HPDE6-E6E7 (cell line): ENCODE measurements around the gene POLE3.
A peak's percentile ranks its signal among the peaks of the same experiment; 100 is the strongest.
"Not testable (repeated sequence)": the region's sequence is repeated elsewhere in the genome, so short reads cannot be mapped to it uniquely, and the experiment has no call there.

Source experiments
- DNase-seq: peaks from one replicate; pipeline ENCODE4 v3.0.0; 2011; ENCODE audit warnings: missing footprints; ENCODE audit errors: extremely low spot score

POLE3 gene, protein sequence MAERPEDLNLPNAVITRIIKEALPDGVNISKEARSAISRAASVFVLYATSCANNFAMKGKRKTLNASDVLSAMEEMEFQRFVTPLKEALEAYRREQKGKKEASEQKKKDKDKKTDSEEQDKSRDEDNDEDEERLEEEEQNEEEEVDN

DNA sequence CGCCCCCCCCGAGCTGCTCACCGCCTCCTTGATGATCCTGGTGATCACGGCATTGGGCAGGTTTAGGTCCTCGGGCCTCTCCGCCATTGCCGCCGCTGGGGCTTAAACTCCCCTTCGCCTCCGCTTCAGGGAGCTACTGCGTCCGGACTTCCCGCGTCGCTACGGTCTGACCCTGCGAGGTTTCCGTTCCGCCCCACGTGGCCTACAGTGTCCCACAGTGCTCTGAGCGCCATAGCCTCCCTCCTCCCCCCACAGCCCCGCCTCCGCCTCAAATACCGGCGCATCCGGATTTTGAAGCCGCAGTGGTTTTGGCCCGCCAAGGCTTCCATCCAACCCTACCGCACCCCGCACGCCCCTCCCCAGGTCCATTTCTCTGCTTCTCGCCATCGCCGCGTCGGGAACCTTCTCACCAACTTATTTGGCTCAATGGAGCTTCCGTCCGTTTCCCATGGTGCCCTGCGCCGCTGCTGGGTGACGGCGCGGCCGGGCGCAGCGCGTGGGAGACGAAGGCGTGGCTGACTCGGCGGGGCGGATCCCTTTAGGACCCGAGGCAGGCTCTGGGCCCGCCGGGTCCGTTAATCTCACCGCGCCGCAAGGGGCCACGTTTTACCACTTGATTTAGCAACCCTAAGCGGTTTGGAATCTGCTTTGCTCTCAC, at the start of gene POLE3, which contains the start of gene C9orf43:
POLE3 (minus strand) TSS at position 469 of the 658 bp plus-strand sequence; CDS start at position 87, 382 bp downstream.
C9orf43 (plus strand) TSS at position 541 of the 658 bp plus-strand sequence. CDS start 2,747 bp downstream, outside the sequence.
- peak; percentile 94 for DNase-seq

DNA sequence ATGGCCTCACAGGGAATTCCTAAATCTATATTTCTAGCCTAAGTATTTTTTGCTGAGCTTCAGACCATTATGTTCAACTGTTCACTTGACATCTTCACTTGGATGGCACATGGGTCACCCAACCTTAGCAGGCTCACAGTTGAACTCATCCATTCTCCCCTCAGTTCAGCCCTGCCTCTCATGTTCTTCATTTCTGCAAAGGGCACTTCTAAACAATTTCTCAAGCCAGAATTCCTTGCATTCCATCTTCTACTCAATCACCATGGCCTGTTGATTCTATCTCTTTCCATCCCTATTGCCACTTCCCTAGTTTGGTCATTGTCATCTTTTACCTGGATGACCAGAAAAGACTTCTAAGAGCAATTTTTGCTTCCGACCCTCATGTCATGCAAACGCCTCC, 45.8 kb upstream of the POLE3 start:
- DNase-seq: no peak

DNA sequence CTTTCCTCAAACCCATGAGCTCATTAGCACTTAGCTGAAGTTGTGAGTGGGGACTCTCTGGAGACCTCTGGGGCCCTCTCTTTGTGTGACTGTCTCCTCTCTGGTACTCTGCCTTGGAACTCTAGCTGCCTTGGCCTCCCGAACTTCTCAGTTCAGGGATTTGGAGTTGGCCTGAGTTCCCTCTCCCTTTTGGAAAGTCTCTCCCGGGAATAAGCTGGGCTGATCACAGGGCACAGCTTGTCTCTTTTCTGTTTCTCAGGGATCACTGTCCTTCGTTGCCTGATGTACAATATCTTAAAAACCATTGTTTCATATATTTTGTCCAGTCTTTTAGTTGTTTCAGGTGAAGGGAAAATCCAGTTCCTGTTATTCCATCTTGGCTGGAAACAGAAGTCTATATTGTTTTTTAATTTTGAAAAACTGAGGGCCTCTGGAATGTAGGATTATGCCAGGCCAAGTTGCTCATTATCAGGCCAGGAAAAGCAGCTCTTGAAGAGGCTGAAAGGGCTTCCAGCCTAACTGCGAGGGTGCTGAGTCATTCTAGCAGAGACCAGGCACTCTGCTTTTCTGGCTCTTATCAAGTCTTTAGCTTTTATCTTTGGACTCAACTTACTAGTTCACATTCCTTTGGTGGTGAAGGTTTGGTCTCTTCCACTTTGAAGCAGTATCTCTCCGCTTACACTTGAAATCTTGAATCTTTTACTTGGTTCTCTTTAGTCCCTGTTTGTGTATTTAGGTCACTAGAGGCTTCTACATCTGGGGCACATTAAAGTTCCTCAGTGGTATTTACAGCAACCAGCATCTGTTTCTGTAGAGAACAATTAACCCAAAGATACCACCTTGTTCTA, 44.7 kb upstream of the POLE3 start:
- no peak for DNase-seq

DNA sequence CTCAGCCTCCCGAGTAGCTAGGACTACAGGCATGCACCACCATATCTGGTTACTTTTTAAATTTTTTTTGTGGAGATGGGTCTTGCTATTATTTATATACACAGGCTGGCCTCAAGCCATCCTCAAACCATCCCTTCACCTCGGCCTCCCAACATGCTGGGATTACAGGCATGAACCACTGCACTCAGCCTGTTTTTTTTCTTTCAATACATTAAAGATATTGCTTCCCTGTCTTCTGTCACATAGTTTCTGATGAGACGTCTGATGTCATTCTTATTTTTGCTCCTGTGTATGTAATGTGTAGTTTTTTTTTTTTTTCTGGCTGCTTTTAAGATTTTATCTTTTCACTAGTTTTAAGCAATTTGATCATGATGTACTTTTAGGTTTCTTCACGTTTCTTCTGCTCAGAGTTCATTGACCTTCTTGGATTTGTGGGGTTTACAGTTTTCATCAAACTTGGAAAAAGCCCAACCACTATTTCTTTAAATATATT, 41.7 kb upstream of the POLE3 start:
- no peak for DNase-seq

DNA sequence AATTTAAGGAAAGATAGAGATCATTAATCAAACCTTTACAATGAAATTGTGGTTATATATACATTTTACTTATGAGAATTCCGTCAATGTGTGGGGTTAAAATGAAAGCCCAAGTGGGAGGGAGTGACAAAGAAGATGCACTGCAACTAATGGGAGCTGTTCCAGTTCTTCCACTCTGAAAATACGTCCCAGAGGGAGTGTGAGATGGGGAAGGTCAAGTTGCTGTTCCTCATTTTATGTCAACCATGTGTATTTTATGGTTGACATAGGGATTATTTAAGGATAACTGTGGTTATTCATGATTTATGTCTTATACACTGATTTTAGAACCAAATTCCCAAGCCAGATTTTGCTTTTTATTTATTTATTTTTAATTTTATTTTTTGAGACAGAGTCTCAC, 38.9 kb upstream of the POLE3 start:
- no peak for DNase-seq

DNA sequence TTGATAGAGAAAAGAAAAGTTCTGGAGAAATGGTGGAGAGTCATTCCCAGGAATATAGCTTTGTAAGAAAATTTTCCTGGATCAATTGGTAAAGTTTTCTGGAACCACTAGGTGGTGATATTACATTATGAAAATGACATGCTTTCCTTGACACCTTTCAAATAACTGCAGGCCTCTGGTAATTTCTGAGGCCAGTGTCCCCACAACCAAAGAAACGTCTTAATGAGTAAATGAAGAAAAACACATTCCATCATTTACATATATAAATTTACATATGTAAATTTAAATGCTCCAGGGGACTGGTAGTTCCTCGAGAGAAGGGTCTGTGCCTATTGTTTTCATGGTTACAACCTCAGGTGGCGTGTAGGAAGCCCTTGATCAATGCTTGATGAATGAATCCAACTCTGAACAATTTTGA, 35.9 kb upstream of the POLE3 start:
- peak; percentile 48 for DNase-seq

DNA sequence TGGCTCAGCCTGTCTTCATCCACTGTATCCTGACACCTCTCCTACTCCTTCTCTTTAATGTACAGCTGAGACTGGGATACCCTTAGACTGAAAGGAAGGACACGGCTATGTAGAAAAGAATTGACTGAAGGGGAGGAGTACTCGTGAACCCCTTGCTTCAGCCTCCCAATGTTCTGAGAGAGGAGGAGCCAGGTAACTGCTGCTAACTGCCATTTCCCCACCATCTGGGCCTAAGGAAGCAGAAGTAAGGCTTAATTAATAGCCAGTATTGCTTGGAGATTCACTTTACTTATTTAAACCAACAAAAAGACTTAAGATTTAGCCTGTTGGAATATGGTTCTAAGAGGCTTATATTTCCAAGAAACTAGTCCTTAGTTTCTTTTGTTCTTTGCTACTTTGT, 34.3 kb upstream of the POLE3 start:
- DNase-seq: no peak

DNA sequence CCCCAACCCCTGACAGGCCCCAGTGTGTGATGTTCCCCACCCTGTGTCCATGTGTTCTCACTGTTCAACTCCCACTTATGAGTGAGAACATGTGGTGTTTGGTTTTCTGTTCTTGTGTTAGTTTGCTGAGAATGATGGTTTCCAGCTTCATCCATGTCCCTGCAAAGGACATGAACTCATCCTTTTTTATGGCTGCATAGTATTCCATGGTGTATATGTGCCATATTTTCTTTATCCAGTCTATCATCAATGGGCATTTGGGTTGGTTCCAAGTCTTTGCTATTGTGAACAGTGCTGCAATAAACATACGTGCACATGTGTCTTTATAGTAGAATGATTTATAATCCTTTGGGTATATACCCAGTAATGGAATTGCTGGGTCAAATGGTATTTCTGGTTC, 27.2 kb upstream of the POLE3 start:
- not testable (repeated sequence) for DNase-seq

DNA sequence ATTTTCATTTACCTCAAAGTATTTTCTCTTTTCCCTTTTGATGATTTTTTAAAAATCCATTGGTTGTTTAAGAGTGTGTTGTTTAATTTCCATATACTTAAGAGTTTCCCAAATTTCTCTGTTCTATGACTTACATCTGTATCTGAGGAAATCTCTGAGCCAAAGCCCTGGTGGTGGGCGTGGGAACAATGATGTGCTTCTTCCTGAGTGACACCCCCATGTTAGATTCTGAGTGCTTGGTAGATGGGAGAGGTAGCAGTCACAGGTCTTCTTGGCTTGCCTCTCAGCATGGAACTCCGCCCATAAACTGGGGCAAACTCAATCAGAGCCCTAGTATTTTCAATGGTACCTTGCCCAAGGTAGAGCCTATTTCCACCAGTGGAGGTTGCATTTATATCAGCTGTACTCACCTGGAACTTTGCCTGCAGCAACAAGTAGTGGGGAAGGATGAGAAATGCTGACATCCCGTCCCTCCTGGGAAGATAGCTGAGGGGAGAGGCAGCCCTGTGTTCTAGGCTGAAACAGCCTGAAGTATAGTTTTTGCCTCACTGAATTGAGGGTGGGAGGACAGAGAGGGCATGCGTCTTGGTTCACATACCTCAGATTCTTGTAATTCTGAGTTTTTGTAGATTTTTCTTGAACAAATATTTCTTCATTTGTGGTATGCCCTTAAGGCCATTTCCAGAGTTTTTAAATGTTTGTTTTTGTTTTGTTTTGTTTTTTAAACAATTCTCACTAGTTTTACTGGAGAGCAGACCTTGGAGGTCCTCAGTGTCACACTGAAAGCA, 26.4 kb upstream of the POLE3 start:
- DNase-seq: no peak

DNA sequence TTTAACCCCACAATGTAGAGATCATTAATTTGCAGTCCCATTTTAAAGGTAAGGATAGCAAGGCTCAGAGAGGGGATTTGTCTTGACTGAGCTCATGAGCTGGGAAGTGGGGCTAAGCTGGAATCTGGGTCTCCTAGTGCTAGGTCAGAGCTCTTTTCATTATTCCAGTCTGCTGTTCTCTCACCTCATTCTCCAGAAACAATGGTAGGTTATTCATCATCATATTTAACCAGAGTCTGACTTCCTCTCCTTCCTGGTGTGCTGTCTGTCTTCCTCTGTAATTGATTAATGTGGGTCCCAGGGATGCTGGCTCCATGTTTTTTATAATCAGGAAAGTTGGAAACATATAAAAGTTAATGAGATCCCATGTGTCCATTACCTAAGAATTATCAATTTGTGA, 20.7 kb upstream of the POLE3 start:
- no peak for DNase-seq

DNA sequence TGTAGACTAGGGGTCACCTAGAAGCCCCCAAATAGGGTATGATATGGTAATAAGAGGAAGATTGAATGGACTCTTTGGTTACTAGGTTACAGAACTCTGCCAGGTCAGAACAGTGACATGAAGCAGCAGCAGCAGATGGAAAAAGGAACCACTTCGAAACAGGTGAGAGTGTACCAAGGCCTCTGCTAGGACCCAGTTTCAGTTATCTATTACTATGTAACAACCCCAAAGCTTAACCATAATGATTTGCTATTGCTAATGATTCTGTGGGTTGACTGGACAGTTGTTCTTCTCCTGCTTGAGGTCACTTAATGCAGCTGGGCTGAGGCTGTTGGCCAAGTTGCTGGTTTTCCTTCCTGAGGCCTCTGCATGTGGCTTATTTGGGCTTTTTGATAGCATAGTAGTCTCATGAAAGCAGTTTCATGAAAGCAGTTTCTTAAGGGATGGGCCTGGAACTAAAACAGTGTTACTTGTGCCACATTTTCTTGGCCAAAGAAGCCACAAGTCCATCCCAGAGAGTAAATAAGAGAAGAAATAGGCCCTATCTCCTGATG, 17.7 kb upstream of the POLE3 start:
- DNase-seq: no peak

DNA sequence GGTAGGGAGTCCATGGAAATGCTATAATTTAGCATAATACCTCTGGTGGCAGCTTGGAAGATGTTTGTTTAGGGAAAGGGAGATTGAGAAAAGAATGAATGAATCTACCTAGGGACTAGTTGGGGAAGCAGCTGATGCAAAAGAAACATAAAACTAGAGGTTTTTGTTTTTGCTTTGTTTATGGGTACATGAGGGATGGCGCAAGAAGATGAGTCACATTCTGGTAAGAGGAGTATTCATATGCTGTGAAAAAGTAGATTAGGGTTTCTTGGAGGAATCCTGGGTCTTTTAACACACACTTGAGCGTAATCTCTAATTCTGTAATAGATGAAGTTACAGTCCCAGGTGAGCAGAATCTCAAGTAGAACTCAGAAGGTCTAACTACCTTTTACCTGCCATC, 17.2 kb upstream of the POLE3 start:
- DNase-seq: no peak

DNA sequence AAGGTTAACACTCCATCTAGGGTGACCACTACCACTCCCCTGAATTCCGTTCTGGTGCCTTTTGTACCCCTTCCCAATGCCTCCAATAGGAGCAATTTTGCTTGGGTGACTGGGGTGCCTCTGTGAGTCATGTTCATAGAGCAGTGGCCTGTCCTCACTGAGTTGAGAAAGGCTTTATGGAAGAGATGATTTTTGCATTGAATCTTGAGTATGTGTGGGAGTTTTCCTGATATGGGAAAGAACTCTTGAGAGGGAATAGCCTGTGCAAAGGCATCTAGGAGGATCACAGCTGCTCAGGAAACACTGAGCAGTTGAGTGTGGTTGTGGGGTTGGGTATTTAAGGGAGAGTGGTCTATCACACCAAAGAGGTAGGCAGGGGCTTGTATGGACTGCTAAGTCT, 16.2 kb upstream of the POLE3 start:
- DNase-seq: no peak

DNA sequence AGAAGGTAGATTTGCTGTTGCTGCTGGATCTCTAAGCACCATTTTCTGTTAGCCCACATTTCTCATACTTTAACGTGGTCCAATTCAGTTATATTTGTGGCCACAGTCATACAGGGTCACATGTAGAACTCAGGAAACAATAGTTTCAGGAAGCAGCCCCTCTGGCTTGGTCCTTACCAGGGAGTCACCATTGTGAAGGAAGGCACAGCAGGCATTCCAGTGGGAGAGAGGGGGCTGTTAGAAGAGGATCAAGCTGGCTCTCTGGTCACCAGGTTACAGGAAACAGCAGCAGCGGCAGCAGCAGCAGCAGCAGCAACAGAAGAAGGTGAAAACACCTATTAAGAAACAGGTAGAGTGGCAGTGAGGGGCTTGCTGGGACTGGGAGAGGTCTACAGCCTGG, 14.6 kb upstream of the POLE3 start:
- DNase-seq: no peak

DNA sequence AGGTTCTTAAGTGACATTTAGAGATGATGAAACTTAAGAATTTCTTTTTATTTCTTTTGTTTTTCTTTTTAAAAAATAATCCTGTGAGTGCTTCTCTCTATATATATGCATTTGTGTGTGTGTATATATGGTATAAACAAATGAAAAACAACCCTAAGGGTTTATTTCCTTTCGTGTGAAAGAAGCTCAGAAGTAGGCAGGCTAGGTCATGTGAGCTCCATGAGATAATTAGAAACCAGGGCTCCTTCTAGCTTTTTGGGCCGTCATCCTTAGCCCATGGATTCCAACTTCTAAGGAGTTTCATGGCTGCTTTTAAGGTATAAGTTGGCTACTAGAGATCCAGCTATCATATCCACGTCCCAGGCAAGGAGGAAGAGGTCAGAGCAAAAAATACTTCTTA, 11.3 kb upstream of the POLE3 start:
- no peak for DNase-seq

DNA sequence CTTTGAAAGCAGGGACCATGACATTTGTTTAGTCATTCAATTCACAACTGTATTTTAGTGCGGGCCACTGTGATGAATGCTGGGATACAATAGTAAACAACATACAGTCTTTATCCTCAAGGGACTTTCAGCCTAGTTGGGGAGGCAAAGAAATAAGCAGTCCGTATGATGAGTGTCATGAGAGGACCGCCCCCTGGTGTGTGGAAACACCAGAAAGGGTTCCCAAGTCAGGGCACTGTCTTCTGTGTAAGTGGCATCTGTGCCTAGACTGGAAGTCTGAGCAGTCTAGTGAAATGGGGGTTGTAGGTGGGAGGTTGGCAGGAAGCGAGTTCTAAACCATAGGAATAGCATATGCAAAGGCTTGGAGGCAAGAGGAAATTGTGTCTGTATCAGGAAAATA, 6.9 kb upstream of the POLE3 start:
- no peak for DNase-seq

DNA sequence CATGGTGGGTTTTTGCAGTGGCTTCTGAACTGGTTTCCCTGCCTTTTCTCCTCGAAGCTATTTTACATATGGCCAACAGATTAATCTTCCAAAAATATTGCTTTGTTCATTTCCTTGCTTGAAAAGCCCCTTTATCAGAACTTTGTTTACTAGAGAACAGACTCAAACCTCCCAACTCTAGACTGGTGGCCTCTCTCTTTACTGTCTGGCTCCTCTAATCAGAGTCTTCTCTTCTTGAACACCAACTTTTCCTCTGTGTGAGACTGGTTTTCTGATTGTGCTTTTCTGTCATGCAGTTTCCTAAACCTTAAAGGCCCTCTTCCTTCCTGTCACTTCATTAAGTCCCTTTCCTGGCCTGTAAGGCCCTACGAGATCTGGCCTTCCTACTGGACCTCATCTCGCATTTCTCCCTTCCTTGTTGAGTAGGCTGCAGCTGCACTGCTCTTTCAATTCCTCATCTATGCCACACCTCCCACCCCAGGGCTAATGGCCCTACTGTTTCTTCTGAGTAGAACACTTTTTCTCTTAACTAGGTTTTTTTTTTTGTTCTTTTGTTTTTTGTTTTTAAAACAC, 5.8 kb upstream of the POLE3 start:
- DNase-seq: no peak

DNA sequence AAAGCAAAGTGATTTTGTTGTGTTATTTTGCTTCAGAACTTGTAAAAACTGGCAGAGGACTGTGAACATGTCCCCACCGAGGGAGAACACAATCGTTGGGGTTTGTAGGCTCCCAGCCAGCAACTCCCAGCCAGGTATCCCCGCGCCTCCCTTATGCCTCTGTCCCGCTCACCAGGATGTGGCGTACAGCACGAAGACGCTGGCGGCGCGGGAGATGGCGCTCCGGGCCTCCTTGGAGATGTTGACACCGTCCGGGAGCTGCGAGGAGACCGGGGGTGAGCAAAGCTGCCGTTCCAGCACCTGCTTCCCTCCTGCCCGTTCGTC, 630 bp downstream of the POLE3 start:
- no peak for DNase-seq

DNA sequence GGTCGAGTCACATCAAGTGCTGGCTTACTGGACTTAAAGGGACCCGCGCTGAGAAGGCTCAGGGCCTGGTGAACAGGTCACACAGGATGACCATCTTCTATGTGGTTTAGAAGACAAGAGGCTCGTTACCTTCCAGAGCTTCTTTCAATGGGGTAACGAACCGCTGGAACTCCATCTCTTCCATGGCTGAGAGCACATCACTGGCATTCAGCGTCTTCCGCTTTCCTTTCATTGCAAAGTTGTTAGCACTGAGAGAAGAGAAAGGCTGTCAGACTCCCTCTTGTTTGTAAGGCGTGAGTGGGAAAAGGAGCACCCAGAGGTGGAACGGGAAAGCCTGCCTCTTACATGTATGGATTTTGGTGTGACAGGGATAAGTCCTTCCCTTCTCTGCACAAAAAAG, 994 bp downstream of the POLE3 start:
- DNase-seq: no peak

DNA sequence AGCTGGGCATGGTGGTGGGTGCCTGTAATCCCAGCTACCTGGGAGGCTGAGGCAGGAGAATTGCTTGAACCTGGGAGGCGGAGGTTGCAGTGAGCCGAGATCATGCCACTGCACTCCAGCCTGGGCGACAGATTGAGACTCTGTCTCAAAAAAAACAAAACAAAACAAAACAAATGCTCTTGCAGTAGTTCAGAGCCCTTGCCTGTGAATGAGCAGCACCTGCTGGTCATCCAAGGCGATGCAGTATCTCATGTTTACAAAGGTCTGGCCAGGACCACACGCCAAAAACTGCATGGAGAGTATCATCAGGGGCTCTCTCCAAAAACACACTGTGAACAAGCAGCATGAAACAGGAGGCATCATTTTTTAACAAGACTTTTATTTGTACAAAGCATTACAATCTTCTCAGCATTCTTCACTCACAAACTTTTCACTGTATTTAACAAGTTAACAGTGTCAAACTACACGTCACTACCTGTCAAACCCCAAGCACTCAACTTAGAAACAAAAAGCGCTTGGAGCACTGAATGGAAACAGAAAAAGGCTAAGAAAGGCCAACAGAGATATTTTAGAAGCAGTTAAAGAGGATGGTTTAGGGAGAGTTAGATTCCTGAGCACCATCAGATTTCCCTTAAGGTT, 3.5 kb downstream of the POLE3 start:
- not testable (repeated sequence) for DNase-seq

DNA sequence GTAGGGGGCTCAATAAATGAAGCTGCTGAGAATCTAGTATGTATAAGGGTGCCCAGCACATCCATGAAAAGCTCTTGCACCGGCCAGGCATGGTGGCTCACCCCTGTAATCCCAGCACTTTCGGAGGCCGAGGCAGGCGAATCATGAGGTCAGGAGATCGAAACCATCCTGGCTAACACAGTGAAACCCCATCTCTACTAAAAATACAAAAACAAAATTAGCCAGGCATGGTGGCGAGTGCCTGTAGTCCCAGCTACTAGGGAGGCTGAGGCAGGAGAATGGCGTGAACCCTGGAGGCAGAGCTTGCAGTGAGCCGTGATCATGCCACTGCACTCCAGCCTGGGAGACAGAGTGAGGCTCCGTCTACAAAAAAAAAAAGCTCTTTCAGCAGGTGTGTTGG, 4.1 kb downstream of the POLE3 start:
- not testable (repeated sequence) for DNase-seq
